Measurements from ENCODE around the gene GAB4.

GAB4 gene

GRCh38 chr22:16953206-16954059 lies 54.6 kb downstream of the GAB4 start:
- TF ChIP-seq TAF1 (IDR thresholded peaks at IDR 0.05; ENCODE audit: borderline replicate concordance, insufficient read depth, low read length) (no peak), POLR2AphosphoS5 (IDR thresholded peaks at IDR 0.05; ENCODE audit: low read depth, low read length) (no peak), SIN3A (IDR thresholded peaks at IDR 0.05; ENCODE audit: borderline replicate concordance, insufficient read depth, low read length) (no peak), FOXP2 (optimal IDR thresholded peaks at IDR 0.05; ENCODE audit: borderline replicate concordance, extremely low read depth, extremely low read length, insufficient read depth) (no peak)
- TF ChIP-seq, protein P1, sequence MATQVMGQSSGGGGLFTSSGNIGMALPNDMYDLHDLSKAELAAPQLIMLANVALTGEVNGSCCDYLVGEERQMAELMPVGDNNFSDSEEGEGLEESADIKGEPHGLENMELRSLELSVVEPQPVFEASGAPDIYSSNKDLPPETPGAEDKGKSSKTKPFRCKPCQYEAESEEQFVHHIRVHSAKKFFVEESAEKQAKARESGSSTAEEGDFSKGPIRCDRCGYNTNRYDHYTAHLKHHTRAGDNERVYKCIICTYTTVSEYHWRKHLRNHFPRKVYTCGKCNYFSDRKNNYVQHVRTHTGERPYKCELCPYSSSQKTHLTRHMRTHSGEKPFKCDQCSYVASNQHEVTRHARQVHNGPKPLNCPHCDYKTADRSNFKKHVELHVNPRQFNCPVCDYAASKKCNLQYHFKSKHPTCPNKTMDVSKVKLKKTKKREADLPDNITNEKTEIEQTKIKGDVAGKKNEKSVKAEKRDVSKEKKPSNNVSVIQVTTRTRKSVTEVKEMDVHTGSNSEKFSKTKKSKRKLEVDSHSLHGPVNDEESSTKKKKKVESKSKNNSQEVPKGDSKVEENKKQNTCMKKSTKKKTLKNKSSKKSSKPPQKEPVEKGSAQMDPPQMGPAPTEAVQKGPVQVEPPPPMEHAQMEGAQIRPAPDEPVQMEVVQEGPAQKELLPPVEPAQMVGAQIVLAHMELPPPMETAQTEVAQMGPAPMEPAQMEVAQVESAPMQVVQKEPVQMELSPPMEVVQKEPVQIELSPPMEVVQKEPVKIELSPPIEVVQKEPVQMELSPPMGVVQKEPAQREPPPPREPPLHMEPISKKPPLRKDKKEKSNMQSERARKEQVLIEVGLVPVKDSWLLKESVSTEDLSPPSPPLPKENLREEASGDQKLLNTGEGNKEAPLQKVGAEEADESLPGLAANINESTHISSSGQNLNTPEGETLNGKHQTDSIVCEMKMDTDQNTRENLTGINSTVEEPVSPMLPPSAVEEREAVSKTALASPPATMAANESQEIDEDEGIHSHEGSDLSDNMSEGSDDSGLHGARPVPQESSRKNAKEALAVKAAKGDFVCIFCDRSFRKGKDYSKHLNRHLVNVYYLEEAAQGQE (IDR thresholded peaks at IDR 0.05; ENCODE audit: insufficient read depth in 1 of 2, low read depth in 2 of 2, low read length in 2 of 2): no peak

DNA sequence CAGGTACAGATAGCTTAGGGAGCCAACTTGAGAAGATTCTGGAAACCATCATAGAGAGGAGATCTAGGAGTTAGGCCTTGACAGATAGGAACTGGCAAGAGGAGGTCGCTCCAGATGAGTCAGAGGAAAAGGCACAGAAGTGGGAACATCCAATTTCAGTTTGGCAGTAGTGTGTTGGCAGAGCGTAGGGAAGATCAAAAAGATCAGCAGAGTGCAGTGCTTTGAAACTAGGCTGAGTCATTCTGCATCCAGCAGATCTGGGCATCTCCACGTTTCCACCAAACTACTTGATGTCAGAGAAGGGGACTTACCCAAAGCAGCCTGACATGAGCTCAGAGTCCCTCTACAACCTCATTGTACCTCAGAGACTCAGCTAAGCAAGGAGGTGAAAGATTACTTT lies 58.5 kb downstream of the GAB4 start:
- TF ChIP-seq SIN3A (IDR thresholded peaks at IDR 0.05; ENCODE audit: borderline replicate concordance, insufficient read depth, low read length) (no peak), POLR2AphosphoS5 (IDR thresholded peaks at IDR 0.05; ENCODE audit: low read depth, low read length) (no peak), FOXP2 (optimal IDR thresholded peaks at IDR 0.05; ENCODE audit: borderline replicate concordance, extremely low read depth, extremely low read length, insufficient read depth) (no peak), TAF1 (IDR thresholded peaks at IDR 0.05; ENCODE audit: borderline replicate concordance, insufficient read depth, low read length) (no peak)
- TF ChIP-seq, protein P1 (IDR thresholded peaks at IDR 0.05; ENCODE audit: insufficient read depth in 1 of 2, low read depth in 2 of 2, low read length in 2 of 2): no peak

- no peak for TF ChIP-seq POLR2AphosphoS5 (IDR thresholded peaks at IDR 0.05; ENCODE audit: low read depth, low read length)
- no peak for TF ChIP-seq SIN3A (IDR thresholded peaks at IDR 0.05; ENCODE audit: borderline replicate concordance, insufficient read depth, low read length)
- TF ChIP-seq, protein P1 (IDR thresholded peaks at IDR 0.05; ENCODE audit: insufficient read depth in 1 of 2, low read depth in 2 of 2, low read length in 2 of 2): no peak
- TF ChIP-seq TAF1 (IDR thresholded peaks at IDR 0.05; ENCODE audit: borderline replicate concordance, insufficient read depth, low read length): no peak
- TF ChIP-seq FOXP2 (optimal IDR thresholded peaks at IDR 0.05; ENCODE audit: borderline replicate concordance, extremely low read depth, extremely low read length, insufficient read depth): no peak
These were observed 70.2 kb downstream of the GAB4 start for GRCh38 chr22:16937811-16938210.

- TF ChIP-seq TAF1 (IDR thresholded peaks at IDR 0.05; ENCODE audit: borderline replicate concordance, insufficient read depth, low read length) (no peak), POLR2AphosphoS5 (IDR thresholded peaks at IDR 0.05; ENCODE audit: low read depth, low read length) (no peak), SIN3A (IDR thresholded peaks at IDR 0.05; ENCODE audit: borderline replicate concordance, insufficient read depth, low read length) (no peak), FOXP2 (optimal IDR thresholded peaks at IDR 0.05; ENCODE audit: borderline replicate concordance, extremely low read depth, extremely low read length, insufficient read depth) (no peak)
- TF ChIP-seq, protein P1 (IDR thresholded peaks at IDR 0.05; ENCODE audit: insufficient read depth in 1 of 2, low read depth in 2 of 2, low read length in 2 of 2): no peak
These were observed 71.4 kb downstream of the GAB4 start for GRCh38 chr22:16936625-16937024.
